ENCODE data around the gene ABHD12B.

DNA sequence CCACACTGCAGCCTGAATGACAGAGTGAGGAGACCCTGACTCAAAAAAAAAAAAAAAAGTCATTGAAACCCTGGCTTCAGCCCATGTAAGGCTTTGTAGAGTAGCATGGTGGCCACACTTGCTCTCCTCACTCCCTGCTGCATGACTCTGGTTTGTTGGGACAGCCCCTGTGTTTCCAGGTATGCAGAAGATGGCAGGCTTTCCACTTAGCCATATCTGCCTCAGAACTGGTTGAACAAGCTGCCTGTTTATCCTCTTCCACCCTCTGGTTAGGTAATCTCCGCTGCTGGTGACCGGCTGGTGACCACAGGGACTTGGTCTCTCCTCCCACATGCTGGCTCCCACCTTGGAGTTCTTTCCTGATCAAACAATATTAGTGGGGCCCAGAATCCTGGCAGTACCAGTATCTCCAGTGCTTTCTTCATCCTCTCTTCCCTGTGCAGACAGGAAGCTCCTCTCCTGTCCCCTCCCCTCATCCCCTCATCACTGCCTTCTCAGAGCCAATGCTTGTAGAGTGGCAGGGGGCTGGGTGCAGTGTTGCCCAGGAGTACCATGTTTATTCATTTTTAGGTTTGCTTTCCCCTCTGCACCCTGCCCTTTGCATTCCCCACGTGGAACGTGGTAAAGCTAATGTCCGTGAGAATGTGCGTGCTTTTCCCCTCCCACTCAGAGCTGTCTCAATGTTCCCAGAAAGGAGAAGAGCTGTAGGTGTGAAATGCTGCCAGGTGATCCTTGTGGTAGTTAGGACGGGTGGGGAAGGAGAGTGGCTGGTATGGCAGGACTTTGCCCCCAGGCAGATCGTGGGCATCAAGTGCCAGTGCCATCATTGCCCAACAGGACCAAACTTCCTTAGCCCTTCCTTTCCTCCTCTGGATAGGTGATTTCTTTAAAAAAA is 11.3 kb downstream of the ABHD12B start:
- TF ChIP-seq, protein P1, sequence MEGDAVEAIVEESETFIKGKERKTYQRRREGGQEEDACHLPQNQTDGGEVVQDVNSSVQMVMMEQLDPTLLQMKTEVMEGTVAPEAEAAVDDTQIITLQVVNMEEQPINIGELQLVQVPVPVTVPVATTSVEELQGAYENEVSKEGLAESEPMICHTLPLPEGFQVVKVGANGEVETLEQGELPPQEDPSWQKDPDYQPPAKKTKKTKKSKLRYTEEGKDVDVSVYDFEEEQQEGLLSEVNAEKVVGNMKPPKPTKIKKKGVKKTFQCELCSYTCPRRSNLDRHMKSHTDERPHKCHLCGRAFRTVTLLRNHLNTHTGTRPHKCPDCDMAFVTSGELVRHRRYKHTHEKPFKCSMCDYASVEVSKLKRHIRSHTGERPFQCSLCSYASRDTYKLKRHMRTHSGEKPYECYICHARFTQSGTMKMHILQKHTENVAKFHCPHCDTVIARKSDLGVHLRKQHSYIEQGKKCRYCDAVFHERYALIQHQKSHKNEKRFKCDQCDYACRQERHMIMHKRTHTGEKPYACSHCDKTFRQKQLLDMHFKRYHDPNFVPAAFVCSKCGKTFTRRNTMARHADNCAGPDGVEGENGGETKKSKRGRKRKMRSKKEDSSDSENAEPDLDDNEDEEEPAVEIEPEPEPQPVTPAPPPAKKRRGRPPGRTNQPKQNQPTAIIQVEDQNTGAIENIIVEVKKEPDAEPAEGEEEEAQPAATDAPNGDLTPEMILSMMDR (IDR thresholded peaks at IDR 0.05; ENCODE audit: low read depth, low read length): no peak
- TF ChIP-seq EZH2phosphoT487 (IDR thresholded peaks at IDR 0.05; ENCODE audit: low read depth): no peak
